Kidney (tissue), 14 donors: Measurements from ENCODE around the gene SOAT1. TPM values are rescaled to one million over a fixed set of nuclear protein-coding genes. Genes with fewer than 3 reads are reported as not detected.

Experiments used
- DNase-seq, 5 donors: peaks; one replicate each; pipeline ENCODE4 v3.0.0-alpha.2; 2013 to 2020
- FAIRE-seq: peaks from 2 replicates; lab custom pipeline; 2012; peaks lifted over from hg19 to GRCh38; lab: Jason Lieb, UNC
- H3K27ac ChIP-seq, 2 donors: one replicate each; pipeline ENCODE4 v1.7.0; 2013; ENCODE audit warnings: low read depth in 2 of 2, low read length in 2 of 2, inconsistent platforms in 1 of 2
- H3K27me3 ChIP-seq: one replicate; pipeline ENCODE4 v1.7.1; 2013; ENCODE audit warnings: low read length, inconsistent platforms; ENCODE audit not compliant: control insufficient read depth, insufficient read depth
- H3K36me3 ChIP-seq, 3 donors: one replicate each; pipeline versions ENCODE4 v1.7.0 to v1.7.1; 2013; ENCODE audit warnings: low read length in 3 of 3, control low read depth in 1 of 3, inconsistent platforms in 1 of 3; ENCODE audit not compliant: insufficient read depth in 3 of 3, control insufficient read depth in 2 of 3
- H3K4me1 ChIP-seq, 3 donors: one replicate each; pipeline versions ENCODE4 v1.7.0 to v1.7.1; 2013; ENCODE audit warnings: low read length in 3 of 3, inconsistent platforms in 1 of 3, low read depth in 1 of 3; ENCODE audit not compliant: control insufficient read depth in 2 of 3, insufficient read depth in 2 of 3
- H3K4me3 ChIP-seq, 3 donors: one replicate each; pipeline versions ENCODE4 v1.7.0 to v1.8.1; 2013; ENCODE audit warnings: low read length in 3 of 3, control low read depth in 1 of 3, inconsistent platforms in 1 of 3
- H3K9ac ChIP-seq, 3 donors: one replicate each; pipeline versions ENCODE4 v1.7.0 to v1.7.1; 2013; ENCODE audit warnings: low read length in 3 of 3, control low read depth in 1 of 3, inconsistent platforms in 1 of 3
- H3K9me3 ChIP-seq, 3 donors: one replicate each; pipeline versions ENCODE4 v1.7.0 to v1.7.1; 2013; ENCODE audit warnings: low read length in 3 of 3, control low read depth in 1 of 3, inconsistent platforms in 1 of 3; ENCODE audit not compliant: control insufficient read depth in 2 of 3, insufficient read depth in 1 of 3
- intact Hi-C: fragments of 100-400 bp; cut with DNase I; formaldehyde crosslinking; loops from one replicate; pipeline ENCODE4 v1.11.1; 2022
- polyA plus RNA-seq: library from polyadenylated mRNA; stranded (reverse); fragments of 350-450 nt; fragmentation: Illumina TruSeq; extraction: RNeasy Lipid Tissue Mini Kit (QIAGEN cat#74804); gene quantifications from one replicate; pipeline ENCODE4 v1.2.3, GENCODE V29; 2014; ENCODE audit warnings: low read depth, low replicate concordance; ENCODE audit not compliant: insufficient read depth
- total RNA-seq: library from RNA; stranded (reverse); fragmentation: NEBNext Ultra II Directional; extraction: Animal tissue kit (Norgen Biotek cat#: 25700); gene quantifications from one replicate; pipeline ENCODE4 v1.2.1, GENCODE V29; 2021
- TF ChIP-seq, protein P1 (sequence below): IDR thresholded peaks from 3 replicates; pipeline ENCODE4 v1.5.1; 2012; ENCODE audit warnings: mild to moderate bottlenecking, moderate library complexity, borderline replicate concordance; ENCODE audit not compliant: insufficient read depth; ENCODE audit errors: extremely low read depth
- donor health status: control.
- donor health status: control.
- donor health status: control.
- donor health status: control.
- donor health status: control.
- donor health status: DM: yes; HTN: yes; CAD: no.
- donor health status: Normal renal cell carcinoma (clear cell type).

SOAT1 gene
- total and polyA plus RNA-seq, 2 donors from 2014 or later, result 6.8 to 58.1 TPM

DNA sequence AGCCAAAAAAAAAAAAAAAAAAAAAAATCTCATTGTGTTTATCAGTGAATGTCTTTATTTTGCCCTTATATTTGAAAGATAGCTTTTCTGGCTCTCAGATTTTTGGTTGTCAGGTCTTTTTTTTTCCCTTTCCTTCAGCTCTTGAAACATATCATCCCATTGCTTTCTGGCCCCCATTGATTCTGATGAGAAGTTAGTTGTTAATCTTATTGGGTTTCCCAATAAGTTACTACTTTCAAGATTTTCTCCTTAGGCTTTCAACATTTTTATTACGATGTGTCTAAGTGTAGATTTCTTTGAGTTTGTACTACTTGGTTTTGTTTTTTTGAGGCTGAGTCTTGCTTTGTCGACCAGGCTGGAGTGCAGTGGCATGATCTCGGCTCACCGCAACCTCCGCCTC lies 14.7 kb upstream of the SOAT1 start:
- DNase-seq (no peak), FAIRE-seq (no peak)
- TF ChIP-seq, protein P1, sequence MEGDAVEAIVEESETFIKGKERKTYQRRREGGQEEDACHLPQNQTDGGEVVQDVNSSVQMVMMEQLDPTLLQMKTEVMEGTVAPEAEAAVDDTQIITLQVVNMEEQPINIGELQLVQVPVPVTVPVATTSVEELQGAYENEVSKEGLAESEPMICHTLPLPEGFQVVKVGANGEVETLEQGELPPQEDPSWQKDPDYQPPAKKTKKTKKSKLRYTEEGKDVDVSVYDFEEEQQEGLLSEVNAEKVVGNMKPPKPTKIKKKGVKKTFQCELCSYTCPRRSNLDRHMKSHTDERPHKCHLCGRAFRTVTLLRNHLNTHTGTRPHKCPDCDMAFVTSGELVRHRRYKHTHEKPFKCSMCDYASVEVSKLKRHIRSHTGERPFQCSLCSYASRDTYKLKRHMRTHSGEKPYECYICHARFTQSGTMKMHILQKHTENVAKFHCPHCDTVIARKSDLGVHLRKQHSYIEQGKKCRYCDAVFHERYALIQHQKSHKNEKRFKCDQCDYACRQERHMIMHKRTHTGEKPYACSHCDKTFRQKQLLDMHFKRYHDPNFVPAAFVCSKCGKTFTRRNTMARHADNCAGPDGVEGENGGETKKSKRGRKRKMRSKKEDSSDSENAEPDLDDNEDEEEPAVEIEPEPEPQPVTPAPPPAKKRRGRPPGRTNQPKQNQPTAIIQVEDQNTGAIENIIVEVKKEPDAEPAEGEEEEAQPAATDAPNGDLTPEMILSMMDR, result no peak
- no peaks in the 10 kb centered on the region for H3K27me3 ChIP-seq
- H3K27ac ChIP-seq, result no peak overlapping the region
- H3K9ac ChIP-seq, result no peak overlapping the region
- H3K4me1 ChIP-seq, result no peaks in the 10 kb centered on the region
- H3K4me3 ChIP-seq, result no peak overlapping the region
- no peaks in the 10 kb centered on the region for H3K36me3 ChIP-seq
- no peaks in the 10 kb centered on the region for H3K9me3 ChIP-seq
- intact Hi-C loops, result no loop called here

DNA sequence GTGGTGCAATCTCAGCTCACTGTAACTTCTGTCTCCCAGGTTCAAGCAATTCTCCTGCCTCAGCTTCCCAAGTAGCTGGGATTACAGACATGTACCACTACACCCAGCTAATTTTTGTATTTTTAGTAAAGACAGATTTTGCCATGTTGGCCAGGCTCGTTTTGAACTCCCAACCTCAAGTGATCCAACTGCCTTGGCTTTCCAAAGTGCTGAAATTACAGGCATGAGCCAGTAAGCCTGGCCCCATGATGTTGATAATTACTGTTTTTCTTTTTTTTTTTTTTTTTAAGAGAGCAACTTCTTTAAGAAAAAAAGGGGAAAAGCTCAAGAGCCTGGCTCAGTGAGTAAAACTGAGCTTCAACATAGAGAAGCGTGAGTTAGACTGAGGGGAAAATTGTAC lies 9.6 kb upstream of the SOAT1 start:
- Histone ChIP-seq H3K4me3 (no peak overlapping the region), H3K9ac (no peak overlapping the region), H3K27ac (no peak overlapping the region), H3K27me3 (no peaks in the 10 kb centered on the region), H3K36me3 (no peaks in the 10 kb centered on the region), H3K4me1 (peaks cover 2 to 4% (median 4%) of the 10 kb centered on the region in 3 donors), H3K9me3 (no peaks in the 10 kb centered on the region)
- TF ChIP-seq, protein P1, result no peak
- intact Hi-C loops, result no loop called here
- DNase-seq, result no peak
- FAIRE-seq, result no peak

DNA sequence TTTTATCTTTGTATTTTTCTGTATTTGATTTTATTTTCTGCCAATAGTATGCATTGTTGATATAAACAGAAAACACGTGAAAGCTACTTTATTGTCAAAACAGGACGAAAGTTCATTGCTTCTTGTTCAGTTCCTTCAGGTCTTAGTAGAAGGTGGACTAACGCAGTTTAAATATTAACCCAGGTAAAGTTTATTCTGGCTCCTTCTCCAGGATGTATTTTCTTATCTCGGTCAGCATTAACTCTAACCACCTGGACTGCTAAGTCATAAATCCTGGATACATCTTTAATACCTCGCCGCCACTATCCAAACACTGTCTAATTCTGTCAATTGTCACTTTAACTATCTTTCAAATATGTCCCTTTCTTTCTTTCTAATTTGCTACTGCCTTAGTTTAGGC lies 5.7 kb upstream of the SOAT1 start:
- peaks cover 2 to 4% (median 4%) of the 10 kb centered on the region in 3 donors for H3K4me1 ChIP-seq
- no peaks in the 10 kb centered on the region for H3K27me3 ChIP-seq
- TF ChIP-seq, protein P1, result no peak
- DNase-seq (peak in 2 of 5 donors; percentile 30 to 31), FAIRE-seq (peak; percentile 62)
- H3K36me3 ChIP-seq, result no peaks in the 10 kb centered on the region
- intact Hi-C loops, result no loop called here
- H3K9ac ChIP-seq, result no peak overlapping the region
- H3K9me3 ChIP-seq, result no peaks in the 10 kb centered on the region
- H3K4me3 ChIP-seq, result peak overlapping the region in 2 of 3 donors; percentile 8 to 13
- peak overlapping the region in 1 of 2 donors; percentile 81 for H3K27ac ChIP-seq

DNA sequence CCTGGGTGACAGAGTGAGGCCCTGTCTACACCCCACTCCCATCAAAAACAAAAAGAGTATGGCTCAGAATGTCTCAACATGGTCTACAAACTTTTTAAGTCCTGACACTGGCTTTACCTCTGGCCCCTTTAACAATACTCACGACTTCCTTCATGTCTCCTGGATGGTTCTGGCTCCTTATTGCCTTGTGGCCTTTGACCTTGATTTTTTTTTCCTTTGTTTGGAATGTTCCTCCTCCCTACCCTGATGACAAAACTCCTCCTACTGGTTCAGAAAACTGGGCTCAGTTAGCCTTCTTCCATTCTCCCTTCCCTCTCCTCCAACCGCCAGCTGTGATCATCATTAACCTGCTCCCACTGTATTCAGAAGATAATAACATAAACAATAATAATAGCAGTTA lies 4.6 kb upstream of the SOAT1 start:
- no peak overlapping the region for H3K4me3 ChIP-seq
- H3K9me3 ChIP-seq, result no peaks in the 10 kb centered on the region
- H3K27me3 ChIP-seq, result no peaks in the 10 kb centered on the region
- H3K9ac ChIP-seq, result no peak overlapping the region
- no peaks in the 10 kb centered on the region for H3K36me3 ChIP-seq
- DNase-seq (no peak), FAIRE-seq (no peak)
- TF ChIP-seq, protein P1, result no peak
- no peak overlapping the region for H3K27ac ChIP-seq
- H3K4me1 ChIP-seq, result peaks cover 4 to 5% (median 4%) of the 10 kb centered on the region in 3 donors
- intact Hi-C loops, result no loop called here
